ENCODE results near the gene EMILIN1. TPM values are rescaled to one million over a fixed set of nuclear protein-coding genes. Genes with fewer than 3 reads are reported as not detected.
"Not testable (repeated sequence)": the region's sequence is repeated elsewhere in the genome, so short reads cannot be mapped to it uniquely, and the experiment has no call there.

The EMILIN1 gene
- total and polyA plus RNA-seq, 2 of the 8 experiments (the other 6 are each of a cell fraction or from before 2014, with no cell fraction given): 1.9 to 3.0 TPM

DNA sequence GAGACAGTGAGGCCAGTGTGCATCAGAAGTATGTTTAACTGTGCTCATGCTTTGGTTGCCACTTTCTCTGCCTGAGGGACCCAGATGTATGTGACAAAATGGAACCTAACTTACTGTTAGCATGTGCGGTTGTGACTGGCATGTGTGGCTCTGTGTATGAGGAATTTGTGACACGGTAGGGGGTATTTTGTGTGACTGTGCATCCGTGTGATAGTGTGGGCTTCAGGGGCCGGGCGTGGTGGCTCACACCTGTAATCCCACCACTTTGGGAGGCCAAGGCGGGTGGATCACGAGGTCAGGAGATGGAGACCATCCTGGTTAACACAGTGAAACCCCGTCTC lies 40.9 kb downstream of the EMILIN1 start:
- not testable (repeated sequence) for H3K79me2 ChIP-seq (ENCODE audit: control insufficient read depth in 1 of 2, insufficient read depth in 2 of 2, low read length in 2 of 2); H3K18ac ChIP-seq (ENCODE audit: extremely low read depth, low read length); H3K56ac ChIP-seq (replicated peaks; ENCODE audit: insufficient read length, low read depth, low read length); H3K9me3 ChIP-seq (ENCODE audit: insufficient read depth in 2 of 2, low read depth in 1 of 2, low read length in 1 of 2); FAIRE-seq; H2BK120ac ChIP-seq (replicated peaks; ENCODE audit: low read depth, low read length); H2AFZ ChIP-seq (ENCODE audit: low read length); H4K8ac ChIP-seq (ENCODE audit: extremely low read depth, insufficient read depth, low read length); H3K36me3 ChIP-seq (ENCODE audit: control insufficient read depth in 2 of 4, insufficient read depth in 4 of 4, low read length in 3 of 4); H3K4ac ChIP-seq (replicated peaks; ENCODE audit: insufficient read length, low read depth, low read length); H3K27ac ChIP-seq (ENCODE audit: low read depth, low read length); H4K20me1 ChIP-seq (replicated peaks in 1 of 2; ENCODE audit: control insufficient read depth in 1 of 2, insufficient read depth in 2 of 2, low read length in 2 of 2); H2BK5ac ChIP-seq (ENCODE audit: low read depth, low read length); H3K79me1 ChIP-seq (ENCODE audit: low read depth, low read length); H3K14ac ChIP-seq (ENCODE audit: insufficient read length); DNase-seq (ENCODE audit: low read depth in 1 of 2, low spot score in 2 of 2)
- H3K4me3 ChIP-seq (ENCODE audit: extremely low read depth in 1 of 4, insufficient read depth in 2 of 4, low read depth in 3 of 4, low read length in 4 of 4): peak overlapping the region; percentile 40 to 68 (median 52); a peak in 7 of 8 replicates
- H3K23ac ChIP-seq (ENCODE audit: insufficient read length): peak overlapping the region; percentile 59
- peak overlapping the region; percentile 18; the same call in 1 of the 2 replicates for H2BK20ac ChIP-seq (ENCODE audit: low read length)
- H2AK5ac ChIP-seq (ENCODE audit: low read depth, low read length): peak overlapping the region; percentile 92
- CTCF ChIA-PET (ENCODE audit: partially characterized antibody): interaction anchor here (1.1 to 1.9 kb wide), 3 partner anchors 12 to 17 kb away, joined by 4 to 5 read pairs (median 4); no protein-coding TSS in a partner anchor
- peaks cover 8 to 63% (median 45%) of the 10 kb centered on the region in 4 experiments for H3K27me3 ChIP-seq (replicated peaks in 1 of 4; ENCODE audit: control insufficient read depth in 3 of 4, extremely low read depth in 1 of 4, insufficient read depth in 3 of 4, low read length in 3 of 4)
- WGBS, 2 experiments (ENCODE audit: extremely low coverage in 1 of 2, insufficient coverage in 1 of 2, insufficient read length in 1 of 2, insufficient replicate concordance in 2 of 2, low coverage in 1 of 2, low lambda C conversion rate in 2 of 2, missing lambda C conversion rate in 1 of 2): 82% methylated on average over 8 of the region's 8 CpGs; no CpG with 5 or more reads in 1 of the 2 experiments
- peaks cover 0 to 19% (median 12%) of the 10 kb centered on the region in 4 experiments; a peak in 6 of 7 replicates for H3K4me1 ChIP-seq (replicated peaks in 1 of 4; ENCODE audit: control insufficient read depth in 3 of 4, insufficient read depth in 4 of 4, low read length in 3 of 4)
- peak overlapping the region in 2 of 4 experiments; percentile 33 to 64; a peak in 2 of 7 replicates for H3K9ac ChIP-seq (replicated peaks in 1 of 4; ENCODE audit: extremely low read depth in 1 of 4, low read depth in 3 of 4, low read length in 3 of 4)
- H2BK15ac ChIP-seq (ENCODE audit: low read length): peak overlapping the region; percentile 34
- POLR2A ChIA-PET (ENCODE audit: partially characterized antibody): interaction anchor here (1.3 to 1.5 kb wide), 3 partner anchors 9 to 64 kb away, joined by 3 to 5 read pairs (median 4); partner anchors contain the start of gene PREB
- H4K5ac ChIP-seq (ENCODE audit: insufficient read length, low read depth, low read length): peak overlapping the region; percentile 62
- peak overlapping the region; percentile 40 for H4K91ac ChIP-seq (replicated peaks; ENCODE audit: insufficient read length, low read length)
- H3K23me2 ChIP-seq (ENCODE audit: low read depth, low read length): peaks cover 15% of the 10 kb centered on the region
- peak overlapping the region; percentile 94 to 98 for H3K4me2 ChIP-seq (ENCODE audit: insufficient read depth in 1 of 2, low read depth in 2 of 2, low read length in 2 of 2)
- H2BK12ac ChIP-seq (ENCODE audit: low read depth, low read length): peak overlapping the region; percentile 80; the same call in 1 of the 2 replicates

Data from H1 (cell line).